Glutamatergic neuron (in vitro differentiated cells): ENCODE data around the gene TMEM154. TPM values are rescaled to one million over a fixed set of nuclear protein-coding genes. Genes with fewer than 3 reads are reported as not detected.

Experiments used
- DNase-seq: peaks from one replicate; pipeline ENCODE4 v3.0.0; 2022
- H3K27ac Mint-ChIP-seq: one replicate; pipeline ENCODE4 v1.8.0; 2020; ENCODE audit warnings: mild to moderate bottlenecking, mixed read lengths, inconsistent platforms; ENCODE audit not compliant: unreplicated experiment
- H3K27me3 Mint-ChIP-seq: one replicate; pipeline ENCODE4 v1.8.0; 2020; ENCODE audit warnings: mild to moderate bottlenecking, moderate library complexity, mixed read lengths, inconsistent platforms; ENCODE audit not compliant: unreplicated experiment
- H3K36me3 Mint-ChIP-seq: one replicate; pipeline ENCODE4 v1.8.0; 2020; ENCODE audit warnings: mild to moderate bottlenecking, mixed read lengths, inconsistent platforms; ENCODE audit not compliant: unreplicated experiment
- H3K4me1 Mint-ChIP-seq: one replicate; pipeline ENCODE4 v1.8.0; 2020; ENCODE audit warnings: mild to moderate bottlenecking, low read depth, mixed read lengths, inconsistent platforms; ENCODE audit not compliant: unreplicated experiment
- H3K4me3 Mint-ChIP-seq: one replicate; pipeline ENCODE4 v1.8.0; 2020; ENCODE audit warnings: mild to moderate bottlenecking, mixed read lengths, inconsistent platforms; ENCODE audit not compliant: unreplicated experiment
- H3K9me3 Mint-ChIP-seq: one replicate; pipeline ENCODE4 v1.8.0; 2020; ENCODE audit warnings: mild to moderate bottlenecking, moderate library complexity, mixed read lengths, inconsistent platforms; ENCODE audit not compliant: unreplicated experiment
- total RNA-seq: library from RNA; stranded (reverse); fragmentation: NEBNext Ultra II Directional; extraction: Animal tissue kit (Norgen Biotek cat#: 25700); gene quantifications from one replicate; pipeline ENCODE4 v1.2.1, GENCODE V29; 2021; ENCODE audit not compliant: unreplicated experiment
- TF ChIP-seq, protein P1 (sequence below): fragments of 200-600 bp; sonication (generic); IDR thresholded peaks from one replicate; pipeline ENCODE4 v1.5.0; 2021; ENCODE audit not compliant: partially characterized antibody, unreplicated experiment

The TMEM154 gene
- total RNA-seq, 1 donor from 2014 or later = 0.22 TPM

DNA sequence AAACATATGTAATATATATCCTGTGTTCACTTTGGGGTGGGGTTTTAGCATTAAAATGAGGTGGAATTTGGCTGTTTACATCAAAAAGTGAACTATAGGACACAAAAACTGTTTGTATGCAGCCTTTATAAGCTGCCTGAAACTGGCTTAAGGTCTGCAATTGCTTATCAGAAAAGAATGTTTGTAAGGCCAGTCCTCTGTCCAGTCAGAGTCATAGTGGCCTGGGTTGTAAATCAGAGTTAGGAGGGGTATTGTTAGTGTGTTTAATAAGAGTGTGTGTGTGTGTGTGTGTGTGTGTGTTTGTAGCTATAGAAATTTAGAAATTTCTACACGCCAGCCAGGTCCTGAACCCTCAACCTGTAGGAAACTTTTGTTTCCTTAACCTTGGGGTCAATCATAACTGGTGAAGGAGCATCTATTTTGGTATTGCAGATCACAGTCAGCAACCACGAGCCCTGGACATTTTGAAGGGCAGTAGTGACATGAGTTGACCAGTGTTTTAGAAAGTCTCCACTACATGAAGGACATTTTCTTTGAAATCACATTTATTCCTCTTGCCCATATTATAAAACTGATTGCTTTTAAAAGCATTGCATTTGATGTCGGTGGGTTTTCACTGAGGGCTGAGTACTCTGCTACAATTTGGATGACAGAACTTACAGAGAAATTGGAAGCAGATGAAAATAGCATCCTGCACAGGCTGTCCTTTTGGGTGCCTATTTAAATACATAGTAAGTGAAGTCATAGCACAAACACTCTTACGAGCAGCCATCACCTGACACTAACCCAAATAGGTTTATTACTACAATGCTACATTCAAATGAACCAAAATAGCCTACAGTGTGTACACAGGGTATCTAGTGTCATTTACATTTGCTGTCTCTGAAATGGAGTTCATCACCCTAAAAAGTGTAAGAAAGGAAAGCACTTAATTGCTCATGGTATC is 11.2 kb upstream of the TMEM154 start:
- no peak overlapping the region for H3K4me3 Mint-ChIP-seq
- H3K4me1 Mint-ChIP-seq = no peaks in the 10 kb centered on the region
- H3K9me3 Mint-ChIP-seq = no peaks in the 10 kb centered on the region
- H3K27ac Mint-ChIP-seq = no peak overlapping the region
- no peak for DNase-seq
- TF ChIP-seq, protein P1, sequence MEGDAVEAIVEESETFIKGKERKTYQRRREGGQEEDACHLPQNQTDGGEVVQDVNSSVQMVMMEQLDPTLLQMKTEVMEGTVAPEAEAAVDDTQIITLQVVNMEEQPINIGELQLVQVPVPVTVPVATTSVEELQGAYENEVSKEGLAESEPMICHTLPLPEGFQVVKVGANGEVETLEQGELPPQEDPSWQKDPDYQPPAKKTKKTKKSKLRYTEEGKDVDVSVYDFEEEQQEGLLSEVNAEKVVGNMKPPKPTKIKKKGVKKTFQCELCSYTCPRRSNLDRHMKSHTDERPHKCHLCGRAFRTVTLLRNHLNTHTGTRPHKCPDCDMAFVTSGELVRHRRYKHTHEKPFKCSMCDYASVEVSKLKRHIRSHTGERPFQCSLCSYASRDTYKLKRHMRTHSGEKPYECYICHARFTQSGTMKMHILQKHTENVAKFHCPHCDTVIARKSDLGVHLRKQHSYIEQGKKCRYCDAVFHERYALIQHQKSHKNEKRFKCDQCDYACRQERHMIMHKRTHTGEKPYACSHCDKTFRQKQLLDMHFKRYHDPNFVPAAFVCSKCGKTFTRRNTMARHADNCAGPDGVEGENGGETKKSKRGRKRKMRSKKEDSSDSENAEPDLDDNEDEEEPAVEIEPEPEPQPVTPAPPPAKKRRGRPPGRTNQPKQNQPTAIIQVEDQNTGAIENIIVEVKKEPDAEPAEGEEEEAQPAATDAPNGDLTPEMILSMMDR = no peak
- no peaks in the 10 kb centered on the region for H3K36me3 Mint-ChIP-seq
- H3K27me3 Mint-ChIP-seq = no peaks in the 10 kb centered on the region

DNA sequence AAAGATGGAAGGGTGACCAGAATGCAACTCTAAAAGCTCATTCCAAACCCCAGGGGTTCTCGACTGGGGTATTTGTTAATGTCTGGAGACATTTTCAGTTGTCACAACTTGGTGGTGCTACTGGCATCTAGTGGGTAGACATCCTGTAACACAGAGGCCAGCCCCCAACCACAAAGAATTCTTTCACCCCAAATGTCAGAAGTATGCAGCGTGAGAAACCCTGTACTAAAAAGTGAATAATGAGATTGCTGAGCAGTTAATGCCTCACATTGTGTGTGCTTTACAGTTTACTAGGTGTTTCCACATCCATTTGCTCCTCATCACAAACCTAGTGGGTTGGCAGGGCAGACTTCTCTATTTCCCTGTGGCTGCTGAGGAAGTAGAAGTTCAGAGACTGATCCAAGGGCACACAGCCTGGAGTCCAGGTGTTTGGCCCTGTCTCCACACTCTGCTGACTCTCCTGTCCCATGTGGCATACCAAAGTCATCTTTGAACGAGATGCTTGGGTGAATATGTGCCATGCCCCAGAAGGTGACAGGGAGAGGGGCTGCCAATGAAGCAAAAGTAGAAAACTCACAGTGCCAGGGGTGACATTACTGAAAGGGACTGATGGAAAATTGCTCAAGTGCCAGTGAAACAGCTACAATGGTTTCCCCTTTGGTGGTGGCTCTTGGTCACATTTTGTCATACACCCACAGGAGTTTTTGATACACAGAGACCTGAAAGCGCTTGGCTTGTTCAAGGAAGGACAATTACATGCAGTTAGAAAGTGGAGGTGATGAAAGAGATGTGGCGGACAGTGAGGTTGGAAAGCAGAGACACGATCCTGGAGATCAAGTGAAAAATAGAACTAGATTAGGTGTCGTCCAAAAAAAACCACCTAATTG is 10.1 kb upstream of the TMEM154 start:
- H3K27me3 Mint-ChIP-seq = no peaks in the 10 kb centered on the region
- no peaks in the 10 kb centered on the region for H3K9me3 Mint-ChIP-seq
- H3K4me3 Mint-ChIP-seq = no peak overlapping the region
- no peak overlapping the region for H3K27ac Mint-ChIP-seq
- no peaks in the 10 kb centered on the region for H3K4me1 Mint-ChIP-seq
- H3K36me3 Mint-ChIP-seq = no peaks in the 10 kb centered on the region
- TF ChIP-seq, protein P1 = no peak
- DNase-seq = no peak

DNA sequence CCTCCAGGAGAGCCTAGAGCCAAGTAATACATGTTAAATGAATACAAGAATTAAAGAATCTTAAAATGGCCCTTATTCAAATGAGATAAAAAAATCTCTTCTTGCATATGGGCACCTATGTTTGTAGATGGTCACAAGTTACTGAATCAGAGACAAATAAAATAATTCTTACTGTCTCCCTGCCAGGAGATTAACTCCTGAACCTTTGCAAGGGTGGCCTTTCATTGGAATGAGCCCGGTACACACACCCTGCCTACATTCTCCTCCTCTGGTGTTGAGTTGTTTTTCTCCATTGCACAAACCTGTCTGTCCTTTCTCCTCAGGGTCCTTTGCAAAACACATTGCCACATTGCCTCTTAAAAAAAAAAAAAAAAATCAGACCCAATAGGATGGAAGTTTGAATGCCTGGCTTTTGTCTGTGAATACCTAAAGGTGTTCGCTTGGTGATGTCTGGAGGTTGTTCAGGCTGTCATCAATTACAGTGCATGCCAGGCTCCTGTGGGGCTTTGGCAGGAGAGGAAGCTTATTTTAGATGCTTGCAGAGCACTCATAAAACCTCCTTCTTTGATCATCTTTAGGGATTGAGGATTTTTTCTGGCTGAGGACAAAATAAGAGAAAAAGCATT is 8.3 kb upstream of the TMEM154 start:
- Mint-ChIP-seq H3K27me3 (peaks cover 2% of the 10 kb centered on the region), H3K4me1 (no peaks in the 10 kb centered on the region), H3K36me3 (no peaks in the 10 kb centered on the region), H3K4me3 (no peak overlapping the region), H3K27ac (no peak overlapping the region), H3K9me3 (peaks cover 3% of the 10 kb centered on the region)
- DNase-seq = no peak
- TF ChIP-seq, protein P1 = no peak

DNA sequence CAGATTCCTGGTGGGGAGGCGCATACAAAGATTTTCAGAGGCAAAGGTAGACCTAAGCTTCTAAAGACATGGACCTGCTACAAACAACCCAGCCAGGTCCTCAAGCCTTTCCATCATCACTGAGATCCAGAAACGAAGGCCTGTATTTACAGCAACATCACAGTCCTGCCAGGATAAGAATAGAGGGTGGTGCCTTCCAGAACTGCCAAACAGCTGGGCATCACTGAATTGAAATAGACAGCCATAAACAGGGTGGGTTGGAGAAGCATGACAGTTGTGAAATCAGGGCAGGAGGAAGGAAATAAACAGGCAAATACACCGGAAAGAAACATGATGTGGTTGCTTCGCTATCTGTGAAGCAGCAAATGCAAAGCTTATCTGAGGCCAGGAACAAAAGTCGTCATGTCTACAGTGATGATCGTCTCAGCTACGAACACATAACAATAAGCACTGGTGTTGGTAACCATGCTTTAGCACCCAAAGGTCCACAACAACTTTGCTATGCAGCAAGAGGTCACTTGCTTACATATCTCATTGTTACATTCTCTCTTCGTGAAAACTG is 6.7 kb upstream of the TMEM154 start:
- H3K27me3 Mint-ChIP-seq = peaks cover 2% of the 10 kb centered on the region
- H3K27ac Mint-ChIP-seq = no peak overlapping the region
- DNase-seq = no peak
- H3K4me1 Mint-ChIP-seq = no peaks in the 10 kb centered on the region
- H3K36me3 Mint-ChIP-seq = no peaks in the 10 kb centered on the region
- H3K4me3 Mint-ChIP-seq = no peak overlapping the region
- H3K9me3 Mint-ChIP-seq = peaks cover 5% of the 10 kb centered on the region
- TF ChIP-seq, protein P1 = no peak
